ENCODE measurements around the gene NES.

DNA sequence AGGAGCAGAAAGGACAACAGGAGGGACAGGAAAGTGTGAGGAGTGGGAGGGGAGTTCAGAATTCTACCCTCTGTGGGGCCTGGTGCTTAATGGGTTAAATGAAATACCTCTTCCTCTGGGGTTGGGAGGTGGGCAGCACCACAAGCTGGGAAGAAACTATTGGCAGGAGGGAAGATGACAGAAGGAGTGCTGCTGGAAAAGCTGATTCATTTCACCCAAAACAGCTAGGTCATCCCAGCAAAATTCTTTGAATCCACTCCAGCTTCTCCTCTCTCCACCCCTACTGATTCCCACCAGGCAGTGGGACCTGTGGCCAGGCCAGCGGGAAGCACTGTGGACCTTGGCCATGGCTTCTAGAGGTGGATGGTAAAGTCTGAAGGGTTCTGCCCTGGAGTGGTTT lies 22.5 kb downstream of the NES start:
- TF ChIP-seq, protein P1, sequence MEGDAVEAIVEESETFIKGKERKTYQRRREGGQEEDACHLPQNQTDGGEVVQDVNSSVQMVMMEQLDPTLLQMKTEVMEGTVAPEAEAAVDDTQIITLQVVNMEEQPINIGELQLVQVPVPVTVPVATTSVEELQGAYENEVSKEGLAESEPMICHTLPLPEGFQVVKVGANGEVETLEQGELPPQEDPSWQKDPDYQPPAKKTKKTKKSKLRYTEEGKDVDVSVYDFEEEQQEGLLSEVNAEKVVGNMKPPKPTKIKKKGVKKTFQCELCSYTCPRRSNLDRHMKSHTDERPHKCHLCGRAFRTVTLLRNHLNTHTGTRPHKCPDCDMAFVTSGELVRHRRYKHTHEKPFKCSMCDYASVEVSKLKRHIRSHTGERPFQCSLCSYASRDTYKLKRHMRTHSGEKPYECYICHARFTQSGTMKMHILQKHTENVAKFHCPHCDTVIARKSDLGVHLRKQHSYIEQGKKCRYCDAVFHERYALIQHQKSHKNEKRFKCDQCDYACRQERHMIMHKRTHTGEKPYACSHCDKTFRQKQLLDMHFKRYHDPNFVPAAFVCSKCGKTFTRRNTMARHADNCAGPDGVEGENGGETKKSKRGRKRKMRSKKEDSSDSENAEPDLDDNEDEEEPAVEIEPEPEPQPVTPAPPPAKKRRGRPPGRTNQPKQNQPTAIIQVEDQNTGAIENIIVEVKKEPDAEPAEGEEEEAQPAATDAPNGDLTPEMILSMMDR (IDR thresholded peaks at IDR 0.05; ENCODE audit: low read length): no peak
- TF ChIP-seq EZH2 (optimal IDR thresholded peaks at IDR 0.05; ENCODE audit: low read depth, low read length) (no peak), EZH2phosphoT487 (IDR thresholded peaks at IDR 0.05; ENCODE audit: low read length) (no peak)

All from MM.1S (cell line).